Measurements from ENCODE around the gene IP6K2. TPM values are rescaled to one million over a fixed set of nuclear protein-coding genes. Genes with fewer than 3 reads are reported as not detected.

Gene IP6K2
- total RNA-seq, 2 donors from 2014 or later = 43.4 to 51.1 TPM

GRCh38 chr3:48656841-48657281 is 60.2 kb downstream of the IP6K2 start:
- Mint-ChIP-seq H3K9me3 (no peaks in the 10 kb centered on the region), H3K27ac (peak overlapping the region; percentile 54), H3K4me1 (peaks cover 10% of the 10 kb centered on the region), H3K4me3 (peak overlapping the region; percentile 81), H3K27me3 (no peaks in the 10 kb centered on the region), H3K36me3 (ENCODE audit: low read depth) (peaks cover 37% of the 10 kb centered on the region)
- peak; percentile 25 for ATAC-seq (replicated peaks)

- Mint-ChIP-seq H3K4me1 (peaks cover 10% of the 10 kb centered on the region), H3K36me3 (ENCODE audit: low read depth) (peaks cover 37% of the 10 kb centered on the region), H3K4me3 (peak overlapping the region; percentile 81), H3K9me3 (no peaks in the 10 kb centered on the region), H3K27me3 (no peaks in the 10 kb centered on the region), H3K27ac (peak overlapping the region; percentile 76)
- ATAC-seq (replicated peaks) = peak; percentile 83
Observed at GRCh38 chr3:48656061-48656840, 60.8 kb downstream of the IP6K2 start.

- Mint-ChIP-seq H3K27me3 (no peaks in the 10 kb centered on the region), H3K36me3 (ENCODE audit: low read depth) (peaks cover 43% of the 10 kb centered on the region), H3K9me3 (no peaks in the 10 kb centered on the region), H3K27ac (peak overlapping the region; percentile 76), H3K4me3 (peak overlapping the region; percentile 81), H3K4me1 (peaks cover 10% of the 10 kb centered on the region)
- peak; percentile 34 for ATAC-seq (replicated peaks)
Observed at GRCh38 chr3:48655606-48656005, 61.4 kb downstream of the IP6K2 start.

GRCh38 chr3:48655063-48655462 is 62.0 kb downstream of the IP6K2 start:
- H3K4me3 Mint-ChIP-seq = peak overlapping the region; percentile 81
- H3K27me3 Mint-ChIP-seq = no peaks in the 10 kb centered on the region
- peaks cover 10% of the 10 kb centered on the region for H3K4me1 Mint-ChIP-seq
- no peaks in the 10 kb centered on the region for H3K9me3 Mint-ChIP-seq
- peak overlapping the region; percentile 76 for H3K27ac Mint-ChIP-seq
- ATAC-seq (replicated peaks) = no peak
- peaks cover 44% of the 10 kb centered on the region for H3K36me3 Mint-ChIP-seq (ENCODE audit: low read depth)

- H3K36me3 Mint-ChIP-seq (ENCODE audit: low read depth) = peaks cover 44% of the 10 kb centered on the region
- H3K27me3 Mint-ChIP-seq = no peaks in the 10 kb centered on the region
- H3K9me3 Mint-ChIP-seq = no peaks in the 10 kb centered on the region
- no peak overlapping the region for H3K4me3 Mint-ChIP-seq
- peaks cover 5% of the 10 kb centered on the region for H3K4me1 Mint-ChIP-seq
- no peak overlapping the region for H3K27ac Mint-ChIP-seq
- no peak for ATAC-seq (replicated peaks)
Observed at GRCh38 chr3:48652923-48653715, 63.9 kb downstream of the IP6K2 start.

- ATAC-seq (replicated peaks) = no peak
- peaks cover 46% of the 10 kb centered on the region for H3K36me3 Mint-ChIP-seq (ENCODE audit: low read depth)
- H3K27ac Mint-ChIP-seq = no peak overlapping the region
- H3K4me1 Mint-ChIP-seq = peaks cover 5% of the 10 kb centered on the region
- no peaks in the 10 kb centered on the region for H3K9me3 Mint-ChIP-seq
- no peaks in the 10 kb centered on the region for H3K27me3 Mint-ChIP-seq
- no peak overlapping the region for H3K4me3 Mint-ChIP-seq
Observed at GRCh38 chr3:48651771-48652170, 65.2 kb downstream of the IP6K2 start.

GRCh38 chr3:48650723-48651122 is 66.3 kb downstream of the IP6K2 start:
- Mint-ChIP-seq H3K36me3 (ENCODE audit: low read depth) (peaks cover 47% of the 10 kb centered on the region), H3K9me3 (no peaks in the 10 kb centered on the region), H3K4me1 (peaks cover 5% of the 10 kb centered on the region), H3K27ac (no peak overlapping the region), H3K27me3 (no peaks in the 10 kb centered on the region), H3K4me3 (no peak overlapping the region)
- no peak for ATAC-seq (replicated peaks)

- H3K4me3 Mint-ChIP-seq = no peak overlapping the region
- H3K9me3 Mint-ChIP-seq = no peaks in the 10 kb centered on the region
- peaks cover 39% of the 10 kb centered on the region for H3K36me3 Mint-ChIP-seq (ENCODE audit: low read depth)
- no peak for ATAC-seq (replicated peaks)
- H3K4me1 Mint-ChIP-seq = no peaks in the 10 kb centered on the region
- H3K27me3 Mint-ChIP-seq = no peaks in the 10 kb centered on the region
- no peak overlapping the region for H3K27ac Mint-ChIP-seq
Observed at GRCh38 chr3:48648188-48648850, 68.7 kb downstream of the IP6K2 start.

GRCh38 chr3:48647714-48648113 is 69.3 kb downstream of the IP6K2 start:
- no peak overlapping the region for H3K27ac Mint-ChIP-seq
- H3K27me3 Mint-ChIP-seq = no peaks in the 10 kb centered on the region
- ATAC-seq (replicated peaks) = no peak
- H3K9me3 Mint-ChIP-seq = no peaks in the 10 kb centered on the region
- no peak overlapping the region for H3K4me3 Mint-ChIP-seq
- peaks cover 39% of the 10 kb centered on the region for H3K36me3 Mint-ChIP-seq (ENCODE audit: low read depth)
- no peaks in the 10 kb centered on the region for H3K4me1 Mint-ChIP-seq

- Mint-ChIP-seq H3K27ac (no peak overlapping the region), H3K36me3 (ENCODE audit: low read depth) (peaks cover 45% of the 10 kb centered on the region), H3K9me3 (no peaks in the 10 kb centered on the region), H3K4me1 (no peaks in the 10 kb centered on the region), H3K27me3 (no peaks in the 10 kb centered on the region), H3K4me3 (no peak overlapping the region)
- ATAC-seq (replicated peaks) = no peak
Observed at GRCh38 chr3:48644898-48645760, 71.9 kb downstream of the IP6K2 start.

GRCh38 chr3:48642605-48643004 is 74.4 kb downstream of the IP6K2 start:
- Mint-ChIP-seq H3K27ac (no peak overlapping the region), H3K36me3 (ENCODE audit: low read depth) (peaks cover 52% of the 10 kb centered on the region), H3K4me3 (no peak overlapping the region), H3K4me1 (peaks cover 4% of the 10 kb centered on the region), H3K27me3 (no peaks in the 10 kb centered on the region), H3K9me3 (no peaks in the 10 kb centered on the region)
- no peak for ATAC-seq (replicated peaks)

GRCh38 chr3:48641396-48641795 is 75.6 kb downstream of the IP6K2 start:
- no peak overlapping the region for H3K4me3 Mint-ChIP-seq
- peaks cover 47% of the 10 kb centered on the region for H3K36me3 Mint-ChIP-seq (ENCODE audit: low read depth)
- no peaks in the 10 kb centered on the region for H3K9me3 Mint-ChIP-seq
- H3K27ac Mint-ChIP-seq = no peak overlapping the region
- peaks cover 4% of the 10 kb centered on the region for H3K4me1 Mint-ChIP-seq
- no peak for ATAC-seq (replicated peaks)
- H3K27me3 Mint-ChIP-seq = no peaks in the 10 kb centered on the region

GRCh38 chr3:48639944-48640606 is 76.9 kb downstream of the IP6K2 start:
- peaks cover 4% of the 10 kb centered on the region for H3K4me1 Mint-ChIP-seq

More at GRCh38 chr3:48639944-48640606, 76.9 kb downstream of the IP6K2 start:
- ATAC-seq (replicated peaks) = no peak
- no peaks in the 10 kb centered on the region for H3K9me3 Mint-ChIP-seq
- no peaks in the 10 kb centered on the region for H3K27me3 Mint-ChIP-seq
- H3K27ac Mint-ChIP-seq = no peak overlapping the region
- peaks cover 46% of the 10 kb centered on the region for H3K36me3 Mint-ChIP-seq (ENCODE audit: low read depth)
- H3K4me3 Mint-ChIP-seq = no peak overlapping the region
